GM19239 (cell line): Measurements from ENCODE around the gene SIM2.

Experiments used
- DNase-seq: peaks from one replicate; pipeline ENCODE4 v3.0.0; 2011; ENCODE audit warnings: low spot score; ENCODE audit not compliant: insufficient read length
- FAIRE-seq: peaks from 2 replicates; lab custom pipeline; 2011; peaks lifted over from hg19 to GRCh38; lab: Jason Lieb, UNC

Gene SIM2

DNA sequence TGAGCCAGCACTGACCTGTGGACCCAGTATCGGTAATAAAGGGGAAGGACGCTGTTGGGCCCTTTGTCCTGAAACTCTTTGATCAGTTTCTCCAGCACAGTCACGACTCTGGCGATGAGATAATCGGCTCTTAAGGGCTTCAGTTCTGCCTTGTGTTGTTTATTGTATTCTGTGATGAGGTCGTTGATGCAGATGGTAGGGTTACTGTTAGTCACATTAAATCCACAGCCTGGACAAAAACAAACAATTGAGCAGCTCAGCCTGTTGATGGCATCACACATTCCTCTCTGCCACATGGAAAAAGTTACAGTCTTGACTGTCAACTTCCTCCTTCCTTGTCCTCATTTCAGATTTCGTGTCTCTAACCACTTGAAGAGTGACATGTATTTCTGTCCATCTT, 57.6 kb downstream of the SIM2 start:
- no peak for DNase-seq
- FAIRE-seq: no peak

DNA sequence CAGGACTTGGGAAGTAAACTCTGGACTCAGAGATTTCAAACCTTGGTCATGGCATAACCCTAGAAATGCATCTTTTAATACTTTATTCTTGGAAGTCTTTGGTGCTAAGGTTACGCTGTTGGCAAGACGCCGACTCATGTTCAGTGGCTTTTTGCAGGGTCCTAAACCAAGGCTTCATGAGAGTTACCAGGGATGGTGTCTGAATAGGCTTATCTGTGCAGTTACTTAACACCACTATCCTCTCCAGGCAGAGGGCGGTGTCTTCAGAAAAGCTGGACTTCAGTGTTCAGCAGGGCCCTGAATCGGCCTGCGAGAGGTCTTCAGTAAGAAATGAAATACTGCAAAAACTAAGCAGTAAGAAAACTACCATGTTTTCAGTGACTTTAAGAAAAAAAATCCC, 58.3 kb downstream of the SIM2 start:
- DNase-seq: no peak
- FAIRE-seq: no peak

GRCh38 chr21:36759348-36760083, 60.6 kb downstream of the SIM2 start:
- no peak for DNase-seq
- FAIRE-seq: no peak

GRCh38 chr21:36761685-36762084, 62.8 kb downstream of the SIM2 start:
- FAIRE-seq: no peak

GRCh38 chr21:36762642-36763041, 63.7 kb downstream of the SIM2 start:
- FAIRE-seq (no peak), DNase-seq (no peak)

More at GRCh38 chr21:36761685-36762084, 62.8 kb downstream of the SIM2 start:
- no peak for DNase-seq

GRCh38 chr21:36763305-36763704, 64.4 kb downstream of the SIM2 start:
- DNase-seq: no peak
- no peak for FAIRE-seq

GRCh38 chr21:36765229-36765628, 66.3 kb downstream of the SIM2 start:
- no peak for FAIRE-seq
- no peak for DNase-seq

DNA sequence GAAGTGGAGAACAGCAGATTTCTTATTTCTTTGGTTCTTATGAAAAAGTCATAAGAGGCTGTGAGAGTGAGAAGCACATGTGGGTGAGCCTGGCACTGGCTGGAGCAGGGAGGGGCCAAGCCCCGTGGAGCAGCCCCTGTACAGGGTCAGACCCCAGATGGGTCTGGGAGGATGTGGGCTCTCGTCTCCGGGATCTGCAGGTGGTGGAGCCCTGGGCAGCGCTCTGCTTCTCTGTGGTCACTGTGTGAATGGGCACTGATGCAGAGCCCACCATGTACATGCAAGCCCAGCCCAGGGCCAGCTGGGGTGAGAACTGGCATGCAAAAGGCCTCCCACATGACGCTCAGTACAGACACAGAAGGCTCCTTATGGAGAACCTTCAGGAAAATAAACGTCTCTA, 67.6 kb downstream of the SIM2 start:
- no peak for FAIRE-seq

DNA sequence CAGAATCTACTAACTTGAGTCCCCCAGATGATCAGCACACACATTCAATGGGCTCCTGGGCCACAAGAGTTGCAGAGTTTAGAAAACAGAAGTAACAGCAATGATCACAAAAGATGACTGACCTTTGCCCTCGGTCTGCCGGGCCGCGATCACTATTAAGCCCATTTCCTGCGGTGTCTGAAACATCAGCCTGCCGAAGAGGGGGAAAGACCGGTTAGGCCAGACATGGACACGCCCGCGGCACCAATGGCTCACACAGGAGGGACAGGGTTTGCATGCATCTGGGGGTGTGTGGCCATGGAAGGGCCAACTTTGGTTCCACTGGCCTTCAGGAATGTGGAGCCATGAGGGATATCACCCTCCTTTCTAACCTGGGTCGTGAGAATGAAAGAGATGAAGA, 68.2 kb downstream of the SIM2 start:
- DNase-seq (no peak), FAIRE-seq (no peak)

More for the DNA sequence above, 67.6 kb downstream of the SIM2 start:
- DNase-seq: no peak

DNA sequence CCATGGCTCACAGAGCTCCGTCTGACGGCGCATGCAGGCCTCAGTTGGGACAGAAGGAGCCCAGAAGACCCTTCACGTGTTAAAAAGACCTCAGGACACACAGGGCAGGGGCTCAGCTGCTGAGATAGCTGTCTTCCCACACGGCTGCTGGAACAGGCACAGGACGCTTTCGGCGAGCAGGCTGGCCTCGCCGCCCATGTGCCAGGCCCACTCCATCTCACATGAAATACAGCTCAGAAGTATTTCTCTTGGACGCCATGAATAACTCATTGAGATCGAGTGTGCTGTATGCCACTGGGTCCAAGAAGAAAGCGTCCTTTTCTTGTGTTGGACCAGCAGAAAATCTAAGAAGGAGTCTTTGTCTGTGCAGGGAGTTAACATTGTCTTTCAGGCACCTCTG, 69.6 kb downstream of the SIM2 start:
- DNase-seq (no peak), FAIRE-seq (no peak)

- FAIRE-seq (no peak), DNase-seq (no peak)
Measured at GRCh38 chr21:36769051-36769839, 70.3 kb downstream of the SIM2 start.

GRCh38 chr21:36773117-36773516, 74.2 kb downstream of the SIM2 start:
- DNase-seq (no peak), FAIRE-seq (no peak)

GRCh38 chr21:36773995-36774394, 75.1 kb downstream of the SIM2 start:
- FAIRE-seq (no peak), DNase-seq (no peak)

- DNase-seq (no peak), FAIRE-seq (no peak)
Measured at GRCh38 chr21:36776981-36777617, 78.2 kb downstream of the SIM2 start.

DNA sequence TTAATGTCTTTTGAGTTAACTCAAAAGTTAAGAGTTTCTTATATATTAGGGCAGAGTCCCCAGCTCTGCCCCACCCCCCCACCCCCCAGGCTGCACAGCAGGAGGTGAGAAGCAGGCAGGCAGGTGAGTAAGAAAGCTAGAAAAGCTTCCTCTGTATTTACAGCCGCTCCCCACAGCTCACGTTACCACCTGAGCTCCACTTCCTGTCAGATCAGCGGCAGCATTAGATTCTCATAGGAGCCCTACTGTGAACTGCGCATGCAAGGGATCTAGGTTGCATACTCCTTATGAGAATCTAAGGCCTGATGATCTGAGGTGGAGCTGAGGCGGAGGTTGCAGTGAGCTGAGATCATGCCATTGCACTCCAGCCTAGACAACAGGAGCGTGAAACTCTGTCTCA, 81.9 kb downstream of the SIM2 start:
- DNase-seq (no peak), FAIRE-seq (no peak)

DNA sequence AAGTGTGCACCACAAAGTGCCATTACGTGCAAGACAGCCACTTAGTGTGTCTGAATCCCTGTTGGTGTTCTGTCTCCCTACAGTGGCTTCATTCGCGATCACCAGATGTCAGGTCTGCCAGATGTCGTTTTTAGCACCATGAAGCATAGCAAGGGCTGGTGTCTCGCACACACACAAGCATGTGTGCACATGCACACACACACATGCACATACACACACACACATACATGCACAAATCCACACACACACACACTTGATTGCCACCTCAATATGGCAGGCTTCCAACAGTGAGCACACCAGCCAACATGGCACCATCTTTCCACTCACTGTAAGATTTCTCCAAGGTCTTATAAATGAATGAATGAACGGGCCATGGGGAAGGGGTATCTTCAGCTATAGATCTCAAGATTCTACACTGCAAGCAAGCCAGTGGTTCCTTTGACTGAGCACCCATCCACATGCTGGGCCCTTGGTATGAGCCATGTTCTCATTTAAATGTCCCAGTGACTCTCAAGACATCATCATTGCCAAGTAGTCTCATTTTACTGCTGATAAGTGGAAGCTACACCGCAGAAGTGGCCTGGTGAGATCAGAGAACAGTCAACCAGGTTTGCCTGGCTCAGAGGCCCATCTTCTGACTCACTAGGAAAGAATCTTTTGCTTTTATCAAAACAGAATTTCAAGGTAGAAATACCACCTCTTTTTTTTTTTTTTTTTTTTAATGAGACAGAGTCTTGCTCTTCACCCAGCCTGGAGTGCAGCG, 84.9 kb downstream of the SIM2 start:
- DNase-seq: no peak
- FAIRE-seq: no peak

GRCh38 chr21:36784947-36785346, 86.0 kb downstream of the SIM2 start:
- no peak for FAIRE-seq
- DNase-seq: no peak

DNA sequence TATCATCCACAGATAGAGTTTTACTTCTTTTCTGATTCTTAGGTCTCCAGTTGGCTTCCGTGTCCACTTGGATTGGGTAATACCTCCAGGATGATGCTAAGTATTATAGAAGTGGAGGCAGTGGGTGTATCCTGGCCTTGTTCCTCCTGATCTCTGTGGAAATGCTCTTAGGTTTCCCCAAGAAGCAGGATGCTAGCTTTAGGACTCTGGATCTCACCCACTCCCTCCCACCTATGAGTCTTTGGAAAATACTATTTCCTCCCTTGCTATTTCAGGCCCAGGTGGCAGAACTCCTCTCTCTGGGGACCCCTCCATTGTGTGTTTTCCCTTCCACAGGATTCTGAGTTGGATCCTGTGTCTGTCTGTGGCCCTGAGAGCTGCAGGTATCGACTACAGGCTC, 86.7 kb downstream of the SIM2 start:
- FAIRE-seq: no peak
- DNase-seq: no peak

GRCh38 chr21:36786186-36786585, 87.3 kb downstream of the SIM2 start:
- DNase-seq (no peak), FAIRE-seq (no peak)

GRCh38 chr21:36788120-36788638, 89.3 kb downstream of the SIM2 start:
- DNase-seq (no peak), FAIRE-seq (no peak)
